HEK293 (cell line): ENCODE results near the gene SAP30L.

Experiments
- CTCF ChIA-PET: fragments of 350-600 bp; formaldehyde crosslinking; extraction: SDS; loops from one replicate; lab custom pipeline; 2021; ENCODE audit warnings: antibody characterized with exemption; lab: Yijun Ruan, JAX
- POLR2A ChIA-PET: fragments of 300-600 bp; formaldehyde crosslinking; extraction: SDS; loops from one replicate; lab custom pipeline; 2020; ENCODE audit warnings: antibody characterized with exemption, inconsistent platforms; lab: Yijun Ruan, JAX
- H3K27ac ChIP-seq: fragments of 200-500 bp; sonication (Bioruptor generic); 2 replicates; pipeline ENCODE4 v1.5.1; 2014; ENCODE audit warnings: low read depth, low read length, control low read depth, inconsistent platforms; ENCODE audit errors: extremely low read depth
- H3K36me3 ChIP-seq, 2 experiments: fragments of 200-500 bp in 1 of 2; sonication (Bioruptor generic) in 1 of 2; 1 replicate in 1 of 2; 2 replicates in 1 of 2; pipeline ENCODE4 v1.5.1; 2014 to 2017; ENCODE audit warnings: inconsistent platforms in 2 of 2, low read length in 2 of 2; ENCODE audit not compliant: control insufficient read depth in 2 of 2, insufficient read depth in 1 of 2
- H3K4me1 ChIP-seq: fragments of 200-500 bp; sonication (Bioruptor generic); 2 replicates; pipeline ENCODE4 v1.5.1; 2014; ENCODE audit warnings: mild to moderate bottlenecking, low read length, inconsistent platforms; ENCODE audit not compliant: control insufficient read depth, insufficient read depth
- H3K4me3 ChIP-seq: 2 replicates; pipeline ENCODE4 v1.5.1; 2011; ENCODE audit warnings: low read depth, mild to moderate bottlenecking, control low read depth, low read length, moderate library complexity
- H3K9me3 ChIP-seq: fragments of 200-500 bp; sonication (Bioruptor generic); 2 replicates; pipeline ENCODE4 v1.5.1; 2014; ENCODE audit warnings: low read depth, low read length, inconsistent platforms; ENCODE audit not compliant: control insufficient read depth, insufficient read depth
- FEZF1 ChIP-seq: fragments of 450-650 bp; formaldehyde crosslinking; IDR thresholded peaks from 2 replicates; pipeline ENCODE4 v1.5.1; 2016; ENCODE audit warnings: missing biosample characterization, missing genetic modification characterization
- GLIS1 ChIP-seq: fragments of 450-650 bp; formaldehyde crosslinking; IDR thresholded peaks from 2 replicates; pipeline ENCODE4 v1.5.1; 2016; ENCODE audit warnings: missing biosample characterization, missing genetic modification characterization
- GLIS2 ChIP-seq: fragments of 450-650 bp; formaldehyde crosslinking; IDR thresholded peaks from 2 replicates; pipeline ENCODE4 v1.5.1; 2016; ENCODE audit warnings: missing biosample characterization, missing genetic modification characterization
- IKZF3 ChIP-seq: fragments of 450-650 bp; IDR thresholded peaks from 2 replicates; pipeline ENCODE4 v1.5.0; 2018; ENCODE audit warnings: missing biosample characterization, mild to moderate bottlenecking, missing genetic modification characterization, moderate library complexity
- KLF10 ChIP-seq: fragments of 450-650 bp; IDR thresholded peaks from 2 replicates; pipeline ENCODE4 v1.5.1; 2018; ENCODE audit warnings: missing biosample characterization, mild to moderate bottlenecking, missing genetic modification characterization
- KLF9 ChIP-seq: fragments of 450-650 bp; formaldehyde crosslinking; IDR thresholded peaks from 2 replicates; pipeline ENCODE4 v1.5.1; 2016; ENCODE audit warnings: missing biosample characterization, missing genetic modification characterization, low read depth
- SALL2 ChIP-seq: fragments of 450-650 bp; formaldehyde crosslinking; IDR thresholded peaks from 2 replicates; pipeline ENCODE4 v1.5.0; 2017; ENCODE audit warnings: missing biosample characterization, mild to moderate bottlenecking, missing genetic modification characterization, borderline replicate concordance
- SCRT2 ChIP-seq: fragments of 450-650 bp; formaldehyde crosslinking; IDR thresholded peaks from 2 replicates; pipeline ENCODE4 v1.5.1; 2016; ENCODE audit warnings: missing biosample characterization, missing genetic modification characterization
- SP2 ChIP-seq: fragments of 450-650 bp; formaldehyde crosslinking; IDR thresholded peaks from 2 replicates; pipeline ENCODE4 v1.5.1; 2016; ENCODE audit warnings: missing biosample characterization, missing genetic modification characterization
- SP3 ChIP-seq: fragments of 450-650 bp; formaldehyde crosslinking; IDR thresholded peaks from 2 replicates; pipeline ENCODE4 v1.5.1; 2016; ENCODE audit warnings: missing biosample characterization, missing genetic modification characterization
- ZBTB20 ChIP-seq: fragments of 450-650 bp; formaldehyde crosslinking; IDR thresholded peaks from 2 replicates; pipeline ENCODE4 v1.5.1; 2016; ENCODE audit warnings: missing biosample characterization, missing genetic modification characterization
- ZBTB8A ChIP-seq: fragments of 450-650 bp; formaldehyde crosslinking; IDR thresholded peaks from 2 replicates; pipeline ENCODE4 v1.5.1; 2016; ENCODE audit warnings: missing biosample characterization, missing genetic modification characterization
- ZFHX2 ChIP-seq: fragments of 450-650 bp; formaldehyde crosslinking; conservative IDR thresholded peaks from 2 replicates; pipeline ENCODE4 v1.5.1; 2016; ENCODE audit warnings: missing biosample characterization, missing genetic modification characterization
- ZFP69B ChIP-seq: fragments of 450-650 bp; formaldehyde crosslinking; IDR thresholded peaks from 2 replicates; pipeline ENCODE4 v1.5.1; 2016; ENCODE audit warnings: missing biosample characterization, missing genetic modification characterization
- ZNF335 ChIP-seq: fragments of 450-650 bp; formaldehyde crosslinking; conservative IDR thresholded peaks from 2 replicates; pipeline ENCODE4 v1.5.1; 2016; ENCODE audit warnings: missing biosample characterization, missing genetic modification characterization
- ZNF350 ChIP-seq: fragments of 450-650 bp; formaldehyde crosslinking; IDR thresholded peaks from 2 replicates; pipeline ENCODE4 v1.5.0; 2017; ENCODE audit warnings: missing biosample characterization, mild to moderate bottlenecking, missing genetic modification characterization
- ZNF354C ChIP-seq: fragments of 450-650 bp; formaldehyde crosslinking; IDR thresholded peaks from 2 replicates; pipeline ENCODE4 v1.5.1; 2016; ENCODE audit warnings: missing biosample characterization, missing genetic modification characterization, low read depth, borderline replicate concordance
- ZNF768 ChIP-seq: fragments of 450-650 bp; formaldehyde crosslinking; IDR thresholded peaks from 2 replicates; pipeline ENCODE4 v1.5.1; 2018; ENCODE audit warnings: missing biosample characterization, mild to moderate bottlenecking, missing genetic modification characterization
- ZSCAN23 ChIP-seq: fragments of 450-650 bp; formaldehyde crosslinking; IDR thresholded peaks from 2 replicates; pipeline ENCODE4 v1.5.1; 2016; ENCODE audit warnings: missing biosample characterization, missing genetic modification characterization
- TF ChIP-seq, protein P1 (sequence below): fragments of 450-650 bp; IDR thresholded peaks from 2 replicates; pipeline ENCODE4 v1.5.1; 2018; ENCODE audit warnings: missing biosample characterization, mild to moderate bottlenecking, missing genetic modification characterization
- TF ChIP-seq, protein P2 (sequence below): fragments of 450-650 bp; formaldehyde crosslinking; IDR thresholded peaks from 2 replicates; pipeline ENCODE4 v1.5.1; 2016; ENCODE audit warnings: missing biosample characterization, missing genetic modification characterization

SAP30L gene

DNA sequence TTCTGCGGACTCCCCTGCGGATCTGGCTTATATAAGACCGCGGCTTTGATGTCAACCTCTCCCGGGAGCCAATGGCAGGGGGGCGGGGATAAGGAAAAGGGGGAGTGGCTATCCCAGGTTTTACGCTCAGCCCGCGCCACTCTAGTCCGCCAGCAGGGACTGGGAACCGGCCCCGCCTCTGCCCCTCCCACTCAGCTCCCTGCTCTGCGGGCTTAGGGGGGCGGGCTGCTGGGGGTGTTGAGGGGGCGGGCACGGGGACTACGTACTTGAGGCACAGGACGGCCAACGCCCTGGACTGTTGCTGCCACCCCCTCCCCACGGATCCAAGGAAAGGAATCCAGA lies 32.4 kb downstream of the SAP30L start, which contains the start of gene HAND1:
Gene HAND1, minus strand, starts transcription at position 4 of the 342 bp plus-strand sequence. CDS start 219 bp downstream, outside the sequence.
- H3K4me1 ChIP-seq = no peaks in the 10 kb centered on the region
- no peaks in the 10 kb centered on the region for H3K36me3 ChIP-seq
- H3K27ac ChIP-seq = no peak within 1 kb of the TSS
- POLR2A ChIA-PET = interaction anchor here (0.6 to 1.3 kb wide), 3 partner anchors 29 to 288 kb away, joined by 3 read pairs; partner anchors contain the start of gene GALNT10
- H3K9me3 ChIP-seq = no peaks in the 10 kb centered on the region
- H3K4me3 ChIP-seq = peak within 1 kb of the TSS; percentile 25
- no peak for TF ChIP-seq ZBTB20 (tag by site-specific recombination)
- TF ChIP-seq ZBTB8A (tag by site-specific recombination) = 0 out of 2 replicates have a peak, but pooled peaks have one; percentile 9
- TF ChIP-seq ZNF768 = no peak
- TF ChIP-seq, protein P1, sequence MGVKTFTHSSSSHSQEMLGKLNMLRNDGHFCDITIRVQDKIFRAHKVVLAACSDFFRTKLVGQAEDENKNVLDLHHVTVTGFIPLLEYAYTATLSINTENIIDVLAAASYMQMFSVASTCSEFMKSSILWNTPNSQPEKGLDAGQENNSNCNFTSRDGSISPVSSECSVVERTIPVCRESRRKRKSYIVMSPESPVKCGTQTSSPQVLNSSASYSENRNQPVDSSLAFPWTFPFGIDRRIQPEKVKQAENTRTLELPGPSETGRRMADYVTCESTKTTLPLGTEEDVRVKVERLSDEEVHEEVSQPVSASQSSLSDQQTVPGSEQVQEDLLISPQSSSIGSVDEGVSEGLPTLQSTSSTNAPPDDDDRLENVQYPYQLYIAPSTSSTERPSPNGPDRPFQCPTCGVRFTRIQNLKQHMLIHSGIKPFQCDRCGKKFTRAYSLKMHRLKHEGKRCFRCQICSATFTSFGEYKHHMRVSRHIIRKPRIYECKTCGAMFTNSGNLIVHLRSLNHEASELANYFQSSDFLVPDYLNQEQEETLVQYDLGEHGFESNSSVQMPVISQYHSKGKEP (tag by site-specific recombination) = no peak
- TF ChIP-seq SALL2 (tag by site-specific recombination) = no peak
- TF ChIP-seq KLF9 (tag by site-specific recombination) = peak; percentile 76
- TF ChIP-seq, protein P2, sequence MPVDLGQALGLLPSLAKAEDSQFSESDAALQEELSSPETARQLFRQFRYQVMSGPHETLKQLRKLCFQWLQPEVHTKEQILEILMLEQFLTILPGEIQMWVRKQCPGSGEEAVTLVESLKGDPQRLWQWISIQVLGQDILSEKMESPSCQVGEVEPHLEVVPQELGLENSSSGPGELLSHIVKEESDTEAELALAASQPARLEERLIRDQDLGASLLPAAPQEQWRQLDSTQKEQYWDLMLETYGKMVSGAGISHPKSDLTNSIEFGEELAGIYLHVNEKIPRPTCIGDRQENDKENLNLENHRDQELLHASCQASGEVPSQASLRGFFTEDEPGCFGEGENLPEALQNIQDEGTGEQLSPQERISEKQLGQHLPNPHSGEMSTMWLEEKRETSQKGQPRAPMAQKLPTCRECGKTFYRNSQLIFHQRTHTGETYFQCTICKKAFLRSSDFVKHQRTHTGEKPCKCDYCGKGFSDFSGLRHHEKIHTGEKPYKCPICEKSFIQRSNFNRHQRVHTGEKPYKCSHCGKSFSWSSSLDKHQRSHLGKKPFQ (tag by site-specific recombination) = no peak
- 0 out of 2 replicates have a peak, but pooled peaks have one; percentile 20 for TF ChIP-seq KLF10 (tag by site-specific recombination)
- no peak for TF ChIP-seq ZSCAN23 (tag by site-specific recombination)
- no peak for TF ChIP-seq ZNF354C (tag by site-specific recombination)
- TF ChIP-seq ZNF335 (tag by site-specific recombination) = 0 out of 2 replicates have a peak, but pooled peaks have one; percentile 29
- peak; percentile 63 for TF ChIP-seq SP2 (tag by site-specific recombination)
- TF ChIP-seq SP3 = peak; percentile 52
- TF ChIP-seq GLIS2 (tag by site-specific recombination) = no peak
- no peak for TF ChIP-seq ZNF350 (tag by site-specific recombination)
- 0 out of 2 replicates have a peak, but pooled peaks have one; percentile 20 for TF ChIP-seq IKZF3
- peak; percentile 41 for TF ChIP-seq ZFHX2 (tag by site-specific recombination)
- TF ChIP-seq SCRT2 (tag by site-specific recombination) = no peak
- no peak for TF ChIP-seq ZFP69B (tag by site-specific recombination)
- TF ChIP-seq, all 188 proteins: peak for 8
- CTCF ChIA-PET = interaction anchor here (0.7 to 1.0 kb wide), 2 partner anchors 11 to 43 kb away, joined by 3 read pairs; no protein-coding TSS in a partner anchor

DNA sequence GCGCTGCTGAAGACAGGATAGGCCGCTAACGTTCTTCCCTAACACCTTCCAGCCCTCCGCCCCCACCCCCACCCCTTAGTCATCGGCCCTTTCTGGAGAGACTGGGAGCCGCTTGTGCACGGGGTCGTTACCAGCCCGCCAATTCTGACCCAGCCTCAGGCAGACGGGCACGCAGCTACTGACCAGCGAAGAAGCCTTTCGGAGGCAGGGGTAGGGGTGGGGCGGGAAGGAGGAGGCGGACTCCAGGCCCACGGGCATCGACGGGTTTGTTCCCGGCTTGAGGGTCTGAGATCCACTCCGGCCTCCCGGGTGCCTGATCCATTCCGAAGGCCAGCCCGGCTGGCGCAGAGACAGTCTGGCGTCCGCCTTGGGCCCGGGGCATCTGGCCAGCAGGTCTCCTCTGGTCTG lies 33.0 kb downstream of the SAP30L start:
- no peaks in the 10 kb centered on the region for H3K9me3 ChIP-seq
- no peaks in the 10 kb centered on the region for H3K4me1 ChIP-seq
- H3K36me3 ChIP-seq = no peaks in the 10 kb centered on the region
- POLR2A ChIA-PET = interaction anchor here (0.6 to 1.3 kb wide), 2 partner anchors 29 to 288 kb away, joined by 3 read pairs; partner anchors contain the start of gene GALNT10
- CTCF ChIA-PET = interaction anchor here (0.7 kb wide), 1 partner anchor 10 kb away, joined by 3 read pairs; no protein-coding TSS in a partner anchor
- TF ChIP-seq GLIS1 (tag by site-specific recombination) = no peak
- TF ChIP-seq FEZF1 (tag by site-specific recombination) = no peak
- H3K27ac ChIP-seq = no peak overlapping the region
- H3K4me3 ChIP-seq = no peak overlapping the region
